Tracheal epithelial cell (primary cell): ENCODE results near the gene IKBKE. TPM values are rescaled to one million over a fixed set of nuclear protein-coding genes. Genes with fewer than 3 reads are reported as not detected.

Experiments
- total RNA-seq: library from RNA; depleted of rRNA; stranded (reverse); fragments of >200 nt; gene quantifications from 2 replicates; pipeline ENCODE4 v1.2.1, GENCODE V29; 2014

The IKBKE gene
- total RNA-seq: 4.0 and 15.2 TPM in 2 replicates

DNA sequence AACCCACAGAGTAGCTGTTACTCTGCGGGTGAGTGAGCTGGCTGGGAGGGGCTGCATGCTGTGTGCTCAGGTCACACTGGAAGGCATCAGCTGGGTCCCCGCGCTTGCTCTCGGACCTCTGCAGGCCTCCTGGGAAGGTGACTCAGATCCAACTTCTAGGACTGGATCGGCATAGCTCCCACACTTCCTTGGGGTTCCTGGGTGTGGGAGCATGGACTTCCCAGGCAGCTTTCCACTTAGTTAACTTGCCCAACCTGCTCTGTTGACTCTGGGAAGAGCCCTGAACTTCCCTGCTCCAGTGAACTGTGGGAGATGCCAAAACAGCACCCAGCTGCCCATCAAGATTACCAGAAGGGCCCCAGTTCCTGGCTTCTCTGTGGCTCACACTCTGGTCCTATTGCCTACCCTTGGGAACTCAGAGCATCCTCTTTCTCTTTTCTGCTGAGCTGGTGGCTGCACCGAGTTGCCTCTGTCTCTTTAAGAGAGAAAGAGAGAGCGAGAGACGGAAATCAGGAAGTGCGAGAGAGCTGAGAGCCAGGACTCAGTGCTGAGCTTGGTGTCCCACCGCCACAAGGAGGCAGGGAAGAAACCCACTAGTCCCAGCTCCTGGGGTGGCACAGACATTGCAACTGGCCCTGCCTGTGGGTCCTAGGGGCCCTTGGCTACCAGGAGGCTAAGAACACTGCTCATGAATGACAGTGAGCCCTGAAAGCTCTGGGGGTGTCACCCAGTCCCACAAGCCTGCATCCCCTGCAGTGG, at the start of gene IKBKE:
IKBKE (plus strand) TSS at position 544 of the 759 bp plus-strand sequence. CDS start 2,752 bp downstream, outside the sequence.

DNA sequence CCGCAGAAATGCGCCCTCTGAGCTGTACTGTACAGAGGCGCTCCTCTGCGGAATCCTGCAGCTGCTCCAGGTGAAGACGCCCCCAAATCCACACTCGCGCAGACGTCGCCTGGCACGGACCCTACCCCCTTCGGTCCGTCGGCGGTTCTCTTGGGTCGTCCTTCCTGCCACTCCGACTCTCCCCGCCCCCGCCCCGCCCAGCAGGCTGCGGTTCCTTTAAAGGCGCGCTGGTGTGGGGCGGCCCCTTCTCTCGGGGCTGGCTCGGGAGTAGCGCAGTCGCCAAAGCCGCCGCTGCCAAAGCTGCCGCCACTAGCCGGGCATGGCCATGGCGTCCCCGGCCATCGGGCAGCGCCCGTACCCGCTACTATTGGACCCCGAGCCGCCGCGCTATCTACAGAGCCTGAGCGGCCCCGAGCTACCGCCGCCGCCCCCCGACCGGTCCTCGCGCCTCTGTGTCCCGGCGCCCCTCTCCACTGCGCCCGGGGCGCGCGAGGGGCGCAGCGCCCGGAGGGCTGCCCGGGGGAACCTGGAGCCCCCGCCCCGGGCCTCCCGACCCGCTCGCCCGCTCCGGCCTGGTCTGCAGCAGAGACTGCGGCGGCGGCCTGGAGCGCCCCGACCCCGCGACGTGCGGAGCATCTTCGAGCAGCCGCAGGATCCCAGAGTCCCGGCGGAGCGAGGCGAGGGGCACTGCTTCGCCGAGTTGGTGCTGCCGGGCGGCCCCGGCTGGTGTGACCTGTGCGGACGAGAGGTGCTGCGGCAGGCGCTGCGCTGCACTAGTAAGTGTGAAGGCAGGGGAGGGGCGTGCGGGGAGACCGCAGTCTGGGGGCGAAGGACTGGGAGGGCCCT, 37.2 kb downstream of the IKBKE start, which contains the start of gene RASSF5:
RASSF5 (plus strand) TSS at position 248 of the 846 bp plus-strand sequence; CDS start at position 320, 72 bp downstream.

Other genes starting within 250 kb of the IKBKE start
- 3.1 and 15.3 TPM in 2 replicates for gene RASSF5, start 37.1 kb downstream of the IKBKE start, total RNA-seq
- 55.6 and 60.5 TPM in 2 replicates for gene EIF2D, start 142.0 kb downstream of the IKBKE start, total RNA-seq
- 15.2 and 32.6 TPM in 2 replicates for gene DYRK3, start 165.1 kb downstream of the IKBKE start, total RNA-seq
- 25.6 and 43.6 TPM in 2 replicates for gene MAPKAPK2, start 214.4 kb downstream of the IKBKE start, total RNA-seq